Parathyroid adenoma (tissue), 2 donors: Measurements from ENCODE around the gene BHLHE40.

Experiments used
- H2AFZ ChIP-seq: fragments of 300-600 bp; sonication (generic); one replicate; pipeline ENCODE4 v1.7.0; 2017; ENCODE audit warnings: antibody characterized with exemption, mild to moderate bottlenecking
- H3K27ac ChIP-seq: fragments of 300-600 bp; sonication (generic); one replicate; pipeline ENCODE4 v1.7.0; 2017
- H3K27me3 ChIP-seq: fragments of 300-600 bp; sonication (generic); one replicate; pipeline ENCODE4 v1.7.0; 2017; ENCODE audit warnings: low read length; ENCODE audit not compliant: control insufficient read depth, insufficient read depth
- H3K36me3 ChIP-seq: fragments of 300-600 bp; sonication (generic); one replicate; pipeline ENCODE4 v1.7.0; 2017; ENCODE audit warnings: low read length; ENCODE audit not compliant: control insufficient read depth, insufficient read depth
- H3K4me1 ChIP-seq: fragments of 300-600 bp; sonication (generic); one replicate; pipeline ENCODE4 v1.7.0; 2017; ENCODE audit warnings: control low read depth
- H3K4me2 ChIP-seq: fragments of 300-600 bp; sonication (generic); one replicate; pipeline ENCODE4 v1.7.0; 2017; ENCODE audit warnings: low read length
- H3K4me3 ChIP-seq: fragments of 300-600 bp; sonication (generic); one replicate; pipeline ENCODE4 v1.7.0; 2017; ENCODE audit warnings: low read depth, low read length
- H3K79me2 ChIP-seq: fragments of 300-600 bp; sonication (generic); one replicate; pipeline ENCODE4 v1.7.0; 2017; ENCODE audit warnings: control low read depth
- H3K9ac ChIP-seq: fragments of 300-600 bp; sonication (generic); one replicate; pipeline ENCODE4 v1.7.0; 2017; ENCODE audit warnings: mild to moderate bottlenecking
- H3K9me3 ChIP-seq: fragments of 300-600 bp; sonication (generic); one replicate; pipeline ENCODE4 v1.7.0; 2017; ENCODE audit warnings: low read length; ENCODE audit not compliant: control insufficient read depth
- CTCF ChIP-seq: fragments of 300-600 bp; sonication (generic); IDR thresholded peaks from one replicate; pipeline ENCODE4 v1.7.0; 2017; ENCODE audit warnings: antibody characterized with exemption, mild to moderate bottlenecking
- donor health status: primary hyperparathyroidism.

The BHLHE40 gene

GRCh38 chr3:4983739-4984510 is 4.7 kb downstream of the BHLHE40 start:
- Histone ChIP-seq H3K27me3 (no peaks in the 10 kb centered on the region), H3K4me2 (peak overlapping the region; percentile 54), H3K9ac (no peak overlapping the region), H3K4me1 (peaks cover 10% of the 10 kb centered on the region), H3K79me2 (peaks cover 11% of the 10 kb centered on the region), H3K36me3 (no peaks in the 10 kb centered on the region), H2AFZ (no peak overlapping the region), H3K4me3 (peak overlapping the region; percentile 35), H3K27ac (peak overlapping the region; percentile 51), H3K9me3 (no peaks in the 10 kb centered on the region)
- TF ChIP-seq CTCF: no peak

DNA sequence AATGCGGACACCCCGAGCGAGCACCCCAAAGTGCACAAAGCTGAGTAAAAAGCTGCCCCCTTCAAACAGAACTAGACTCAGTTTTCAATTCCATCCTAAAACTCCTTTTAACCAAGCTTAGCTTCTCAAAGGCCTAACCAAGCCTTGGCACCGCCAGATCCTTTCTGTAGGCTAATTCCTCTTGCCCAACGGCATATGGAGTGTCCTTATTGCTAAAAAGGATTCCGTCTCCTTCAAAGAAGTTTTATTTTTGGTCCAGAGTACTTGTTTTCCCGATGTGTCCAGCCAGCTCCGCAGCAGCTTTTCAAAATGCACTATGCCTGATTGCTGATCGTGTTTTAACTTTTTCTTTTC is 5.3 kb downstream of the BHLHE40 start:
- Histone ChIP-seq H3K4me1 (peaks cover 13% of the 10 kb centered on the region), H3K27me3 (no peaks in the 10 kb centered on the region), H2AFZ (no peak overlapping the region), H3K9ac (no peak overlapping the region), H3K79me2 (peaks cover 11% of the 10 kb centered on the region), H3K4me3 (peak overlapping the region; percentile 35), H3K27ac (peak overlapping the region; percentile 51), H3K9me3 (no peaks in the 10 kb centered on the region), H3K4me2 (peak overlapping the region; percentile 54), H3K36me3 (no peaks in the 10 kb centered on the region)
- TF ChIP-seq CTCF: no peak

- TF ChIP-seq CTCF: no peak
- H2AFZ ChIP-seq: no peak overlapping the region
- H3K27ac ChIP-seq: peak overlapping the region; percentile 97
- peaks cover 11% of the 10 kb centered on the region for H3K79me2 ChIP-seq
- H3K4me2 ChIP-seq: no peak overlapping the region
- no peaks in the 10 kb centered on the region for H3K36me3 ChIP-seq
- no peaks in the 10 kb centered on the region for H3K27me3 ChIP-seq
- no peak overlapping the region for H3K9ac ChIP-seq
- H3K4me3 ChIP-seq: peak overlapping the region; percentile 7
- peaks cover 14% of the 10 kb centered on the region for H3K4me1 ChIP-seq
- no peaks in the 10 kb centered on the region for H3K9me3 ChIP-seq
Measured at GRCh38 chr3:4985330-4986174, 6.3 kb downstream of the BHLHE40 start.

GRCh38 chr3:4986175-4986781 is 7.0 kb downstream of the BHLHE40 start:
- H3K27me3 ChIP-seq: no peaks in the 10 kb centered on the region
- peak overlapping the region; percentile 97 for H3K27ac ChIP-seq
- no peak for TF ChIP-seq CTCF
- H3K9ac ChIP-seq: no peak overlapping the region
- no peaks in the 10 kb centered on the region for H3K36me3 ChIP-seq
- peaks cover 14% of the 10 kb centered on the region for H3K4me1 ChIP-seq
- peak overlapping the region; percentile 19 for H3K4me3 ChIP-seq
- peak overlapping the region; percentile 70 for H2AFZ ChIP-seq
- H3K9me3 ChIP-seq: no peaks in the 10 kb centered on the region
- peaks cover 11% of the 10 kb centered on the region for H3K79me2 ChIP-seq
- H3K4me2 ChIP-seq: peak overlapping the region; percentile 68
